PFSK-1 (cell line): Measurements from ENCODE around the gene GIMAP5.

Source experiments
- FOXP2 ChIP-seq: optimal IDR thresholded peaks from 2 replicates; pipeline ENCODE3; 2011; ENCODE audit warnings: borderline replicate concordance, control low read depth, inconsistent platforms; ENCODE audit not compliant: insufficient read depth; ENCODE audit errors: extremely low read length, extremely low read depth
- POLR2AphosphoS5 ChIP-seq: IDR thresholded peaks from 2 replicates; pipeline ENCODE4 v1.6.1; 2012; ENCODE audit warnings: low read depth, mild to moderate bottlenecking, control low read depth, low read length, moderate library complexity
- SIN3A ChIP-seq: IDR thresholded peaks from 2 replicates; pipeline ENCODE4 v1.6.1; 2012; ENCODE audit warnings: mild to moderate bottlenecking, low read length, moderate library complexity, borderline replicate concordance; ENCODE audit not compliant: insufficient read depth
- TAF1 ChIP-seq: IDR thresholded peaks from 2 replicates; pipeline ENCODE4 v1.6.1; 2012; ENCODE audit warnings: low read length, control low read depth, borderline replicate concordance; ENCODE audit not compliant: insufficient read depth
- TF ChIP-seq, protein P1 (sequence below), 2 experiments: IDR thresholded peaks; 2 replicates each; pipeline versions ENCODE4 v1.6.1 to v1.8.0; 2011 to 2012; ENCODE audit warnings: low read depth in 2 of 2, low read length in 2 of 2, control low read depth in 1 of 2, inconsistent platforms in 1 of 2, mild to moderate bottlenecking in 1 of 2, moderate library complexity in 1 of 2; ENCODE audit not compliant: insufficient read depth in 1 of 2

Gene GIMAP5

DNA sequence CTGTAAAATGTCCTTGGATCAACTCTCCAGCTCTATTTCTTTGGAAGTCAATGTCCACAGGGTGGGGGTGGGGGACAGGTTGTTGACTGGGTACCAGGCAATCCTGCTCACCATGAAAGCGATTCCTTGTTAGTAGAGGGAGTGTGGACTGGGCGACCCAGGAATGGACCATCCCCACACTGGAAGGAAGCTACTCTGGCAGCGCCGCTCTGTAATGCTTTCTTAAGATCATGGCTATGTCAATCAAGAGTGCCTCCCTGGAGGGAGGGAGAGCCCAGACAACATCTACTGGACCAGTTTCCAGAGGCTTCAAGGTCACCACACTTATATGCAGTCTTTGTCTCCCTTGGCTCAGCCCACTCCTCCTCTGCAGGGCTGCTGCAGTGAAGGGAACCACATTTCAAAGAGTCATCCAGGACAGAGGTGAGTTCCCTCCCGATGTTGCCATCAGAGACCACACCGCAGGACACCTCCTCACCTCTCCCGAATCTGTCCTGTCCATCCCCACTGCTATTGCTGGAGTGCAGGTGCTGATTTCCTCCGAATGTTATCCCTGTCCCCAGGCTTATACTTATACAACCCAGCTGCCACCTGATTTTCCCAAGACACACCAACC, 6.9 kb downstream of the GIMAP5 start:
- TF ChIP-seq POLR2AphosphoS5 (no peak), FOXP2 (no peak), SIN3A (no peak), TAF1 (no peak)
- TF ChIP-seq, protein P1, sequence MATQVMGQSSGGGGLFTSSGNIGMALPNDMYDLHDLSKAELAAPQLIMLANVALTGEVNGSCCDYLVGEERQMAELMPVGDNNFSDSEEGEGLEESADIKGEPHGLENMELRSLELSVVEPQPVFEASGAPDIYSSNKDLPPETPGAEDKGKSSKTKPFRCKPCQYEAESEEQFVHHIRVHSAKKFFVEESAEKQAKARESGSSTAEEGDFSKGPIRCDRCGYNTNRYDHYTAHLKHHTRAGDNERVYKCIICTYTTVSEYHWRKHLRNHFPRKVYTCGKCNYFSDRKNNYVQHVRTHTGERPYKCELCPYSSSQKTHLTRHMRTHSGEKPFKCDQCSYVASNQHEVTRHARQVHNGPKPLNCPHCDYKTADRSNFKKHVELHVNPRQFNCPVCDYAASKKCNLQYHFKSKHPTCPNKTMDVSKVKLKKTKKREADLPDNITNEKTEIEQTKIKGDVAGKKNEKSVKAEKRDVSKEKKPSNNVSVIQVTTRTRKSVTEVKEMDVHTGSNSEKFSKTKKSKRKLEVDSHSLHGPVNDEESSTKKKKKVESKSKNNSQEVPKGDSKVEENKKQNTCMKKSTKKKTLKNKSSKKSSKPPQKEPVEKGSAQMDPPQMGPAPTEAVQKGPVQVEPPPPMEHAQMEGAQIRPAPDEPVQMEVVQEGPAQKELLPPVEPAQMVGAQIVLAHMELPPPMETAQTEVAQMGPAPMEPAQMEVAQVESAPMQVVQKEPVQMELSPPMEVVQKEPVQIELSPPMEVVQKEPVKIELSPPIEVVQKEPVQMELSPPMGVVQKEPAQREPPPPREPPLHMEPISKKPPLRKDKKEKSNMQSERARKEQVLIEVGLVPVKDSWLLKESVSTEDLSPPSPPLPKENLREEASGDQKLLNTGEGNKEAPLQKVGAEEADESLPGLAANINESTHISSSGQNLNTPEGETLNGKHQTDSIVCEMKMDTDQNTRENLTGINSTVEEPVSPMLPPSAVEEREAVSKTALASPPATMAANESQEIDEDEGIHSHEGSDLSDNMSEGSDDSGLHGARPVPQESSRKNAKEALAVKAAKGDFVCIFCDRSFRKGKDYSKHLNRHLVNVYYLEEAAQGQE (IDR thresholded peaks at IDR 0.05; ENCODE audit: insufficient read depth in 1 of 2, low read depth in 2 of 2, low read length in 2 of 2), result no peak

DNA sequence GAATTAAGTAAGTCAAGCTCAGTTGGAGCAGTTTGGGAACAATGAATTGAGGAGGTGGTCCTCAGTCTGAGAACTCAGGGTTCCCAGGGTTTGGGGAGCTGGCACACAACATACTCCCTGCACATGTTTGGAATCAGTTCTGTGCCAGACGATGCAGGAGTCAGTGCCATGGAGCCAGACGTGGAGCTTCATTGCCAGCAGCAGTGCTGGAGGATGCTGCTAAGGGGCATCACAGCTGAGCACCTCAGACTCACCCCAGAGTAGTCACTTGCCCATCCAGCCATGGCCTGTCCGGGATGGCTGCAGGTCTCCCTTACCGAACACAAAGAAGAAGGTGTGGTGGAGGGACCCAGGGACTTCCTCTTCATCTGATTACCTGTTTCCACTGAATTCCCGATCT, 7.9 kb downstream of the GIMAP5 start:
- TF ChIP-seq FOXP2 (no peak), SIN3A (no peak), POLR2AphosphoS5 (no peak), TAF1 (no peak)
- TF ChIP-seq, protein P1 (IDR thresholded peaks at IDR 0.05; ENCODE audit: insufficient read depth in 1 of 2, low read depth in 2 of 2, low read length in 2 of 2), result no peak

DNA sequence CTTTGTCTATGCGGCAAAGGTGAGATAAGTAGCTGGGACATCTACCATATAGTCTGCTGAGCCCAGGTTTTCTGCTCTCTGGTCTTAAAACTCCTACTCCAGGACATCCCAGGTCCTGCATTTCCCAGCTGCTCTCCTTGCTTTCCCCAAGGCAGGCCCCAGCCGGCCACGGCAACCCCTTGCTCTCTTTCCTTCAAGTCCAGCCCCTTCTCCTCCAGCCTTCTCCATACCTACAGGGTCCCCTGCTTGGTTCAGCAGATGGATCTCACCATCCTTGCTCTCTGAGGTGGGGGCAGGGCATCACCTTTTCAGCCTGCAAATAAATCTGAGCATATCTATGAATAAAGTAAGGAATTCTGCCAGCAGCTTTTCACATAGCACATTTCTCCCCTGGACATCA, 8.7 kb downstream of the GIMAP5 start:
- TF ChIP-seq POLR2AphosphoS5, result no peak
- no peak for TF ChIP-seq TAF1
- TF ChIP-seq, protein P1 (IDR thresholded peaks at IDR 0.05; ENCODE audit: insufficient read depth in 1 of 2, low read depth in 2 of 2, low read length in 2 of 2), result no peak
- no peak for TF ChIP-seq FOXP2
- no peak for TF ChIP-seq SIN3A

DNA sequence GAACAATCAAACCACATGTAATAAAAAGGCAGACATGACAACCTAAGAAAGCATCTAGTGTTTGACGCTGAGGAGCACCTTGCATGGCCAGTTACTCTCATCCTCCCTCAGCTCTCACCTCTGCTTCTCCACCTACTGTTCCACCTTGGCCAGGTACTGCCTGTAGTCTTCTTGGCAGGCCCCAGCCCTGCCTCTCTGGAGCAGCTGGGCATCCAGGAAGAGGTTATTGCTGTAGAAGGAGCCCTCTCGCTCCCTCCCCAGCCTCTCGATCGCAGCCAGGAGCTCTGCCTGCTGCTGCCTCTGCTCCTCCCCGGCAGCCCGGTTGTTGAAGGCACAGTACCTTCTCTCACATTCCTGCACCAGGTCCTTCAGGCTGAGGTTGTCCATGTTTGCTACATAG, 9.7 kb downstream of the GIMAP5 start:
- TF ChIP-seq, protein P1 (IDR thresholded peaks at IDR 0.05; ENCODE audit: insufficient read depth in 1 of 2, low read depth in 2 of 2, low read length in 2 of 2), result no peak
- no peak for TF ChIP-seq TAF1
- TF ChIP-seq FOXP2, result no peak
- no peak for TF ChIP-seq POLR2AphosphoS5
- TF ChIP-seq SIN3A, result no peak

DNA sequence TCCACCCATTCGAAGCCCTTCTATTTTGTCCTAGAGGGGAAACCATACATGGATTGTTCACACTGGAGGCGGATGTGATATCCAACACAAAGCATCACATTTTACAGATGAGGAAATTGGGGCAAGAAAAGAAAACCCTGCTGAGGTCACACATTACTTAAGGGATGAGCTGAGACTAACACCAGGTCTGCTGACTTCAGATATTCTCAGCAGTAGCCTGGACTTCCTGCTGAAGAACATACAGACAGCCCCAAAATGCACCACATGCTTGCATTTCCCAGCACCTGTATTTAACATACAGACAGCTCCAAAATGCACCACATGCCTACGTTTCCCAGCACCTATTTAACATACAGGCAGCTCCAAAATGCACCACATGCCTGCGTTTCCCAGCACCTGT, 11.2 kb downstream of the GIMAP5 start:
- no peak for TF ChIP-seq FOXP2
- TF ChIP-seq TAF1, result no peak
- no peak for TF ChIP-seq POLR2AphosphoS5
- TF ChIP-seq SIN3A, result no peak
- TF ChIP-seq, protein P1 (IDR thresholded peaks at IDR 0.05; ENCODE audit: insufficient read depth in 1 of 2, low read depth in 2 of 2, low read length in 2 of 2), result no peak
